PC-3 (cell line): ENCODE results near the gene COL13A1. TPM values are rescaled to one million over a fixed set of nuclear protein-coding genes. Genes with fewer than 3 reads are reported as not detected.

Experiments
- ATAC-seq: fragments of 200-7000 bp; cut with Tn5 transposase; 2 replicates; pipeline ENCODE4 v1.9.1; 2020; ENCODE audit warnings: mild to moderate bottlenecking, moderate library complexity
- BruUV-seq: library from RNA; stranded (reverse); fragments of 400-500 nt; replicated peaks from 2 replicates; lab custom pipeline; 2021; lab: Mats Ljungman, UMichigan
- CTCF ChIA-PET: fragments of 300-600 bp; sonication (Branson Sonifier 250); formaldehyde crosslinking; loops from one replicate; lab custom pipeline; 2022; ENCODE audit warnings: antibody characterized with exemption; lab: Charles Lee
- POLR2A ChIA-PET: fragments of 300-600 bp; sonication (Branson Sonifier 250); formaldehyde crosslinking; loops from one replicate; lab custom pipeline; 2022; ENCODE audit warnings: antibody characterized with exemption; ENCODE audit not compliant: unreplicated experiment; lab: Charles Lee
- DNase-seq: peaks from one replicate; pipeline ENCODE4 v3.0.0-alpha.2; 2015
- H2AFZ ChIP-seq: fragments of 300-600 bp; sonication (generic); 2 replicates; pipeline ENCODE4 v1.6.0; 2016; ENCODE audit warnings: antibody characterized with exemption, low read length
- H3F3A ChIP-seq: fragments of 300-600 bp; sonication (generic); one replicate; pipeline ENCODE4 v1.6.0; 2017; ENCODE audit warnings: antibody characterized with exemption, low read length, control low read depth, mild to moderate bottlenecking; ENCODE audit not compliant: unreplicated experiment
- H3K27ac ChIP-seq: fragments of 300-600 bp; sonication (generic); 2 replicates; pipeline ENCODE4 v1.5.1; 2016; ENCODE audit warnings: mild to moderate bottlenecking, low read length
- H3K27me3 ChIP-seq: fragments of 300-600 bp; sonication (generic); 2 replicates; pipeline ENCODE4 v1.6.1; 2016; ENCODE audit warnings: low read length, mixed read lengths
- H3K36me3 ChIP-seq: fragments of 300-600 bp; sonication (generic); 2 replicates; pipeline ENCODE4 v1.6.1; 2016; ENCODE audit warnings: low read depth, mixed run types, low read length, mixed read lengths
- H3K4me1 ChIP-seq: fragments of 300-600 bp; sonication (generic); 2 replicates; pipeline ENCODE4 v1.5.1; 2016; ENCODE audit warnings: low read length; ENCODE audit not compliant: insufficient read depth
- H3K4me2 ChIP-seq: fragments of 300-600 bp; sonication (generic); 2 replicates; pipeline ENCODE4 v1.6.0; 2016; ENCODE audit warnings: low read length
- H3K4me3 ChIP-seq: fragments of 300-600 bp; sonication (generic); 2 replicates; pipeline ENCODE4 v1.5.1; 2016; ENCODE audit warnings: mild to moderate bottlenecking, low read length, mixed read lengths
- H3K79me2 ChIP-seq: fragments of 300-600 bp; sonication (generic); 2 replicates; pipeline ENCODE4 v1.6.1; 2017; ENCODE audit warnings: low read length, mixed read lengths
- H3K9ac ChIP-seq: fragments of 300-600 bp; sonication (generic); 2 replicates; pipeline ENCODE4 v1.6.0; 2016; ENCODE audit warnings: mild to moderate bottlenecking, low read length
- H3K9me2 ChIP-seq: fragments of 300-600 bp; sonication (generic); replicated peaks from 2 replicates; pipeline ENCODE4 v1.6.1; 2016; ENCODE audit warnings: mixed run types, low read length, mixed read lengths
- H3K9me3 ChIP-seq: fragments of 300-600 bp; sonication (generic); 2 replicates; pipeline ENCODE4 v1.6.1; 2016; ENCODE audit warnings: low read length, mixed read lengths
- H4K20me1 ChIP-seq: fragments of 300-600 bp; sonication (generic); 2 replicates; pipeline ENCODE4 v1.6.1; 2016; ENCODE audit warnings: low read length, mixed read lengths
- CTCF ChIP-seq: fragments of 300-600 bp; sonication (generic); conservative IDR thresholded peaks from 2 replicates; pipeline ENCODE4 v1.5.1; 2017; ENCODE audit warnings: antibody characterized with exemption, low read depth, mild to moderate bottlenecking, low read length
- EZH2 ChIP-seq: fragments of 300-600 bp; sonication (generic); IDR thresholded peaks from one replicate; pipeline ENCODE4 v1.6.1; 2017; ENCODE audit warnings: antibody characterized with exemption, mild to moderate bottlenecking, low read length; ENCODE audit not compliant: unreplicated experiment
- EZH2phosphoT487 ChIP-seq: fragments of 300-600 bp; sonication (generic); IDR thresholded peaks from 2 replicates; pipeline ENCODE4 v1.6.1; 2018; ENCODE audit warnings: mild to moderate bottlenecking, antibody characterized with exemption, low read length, borderline replicate concordance
- intact Hi-C: fragments of 100-400 bp; cut with micrococcal nuclease; formaldehyde crosslinking; loops from 2 replicates; pipeline ENCODE4 v1.9.0; 2023
- total RNA-seq: library from RNA; depleted of rRNA; stranded (reverse); fragments of >200 nt; gene quantifications from 2 replicates; pipeline ENCODE4 v1.2.3, GENCODE V29; 2014

COL13A1 gene
- total RNA-seq, 1 experiment from 2014 or later = 201 TPM

- Histone ChIP-seq H2AFZ (no peak overlapping the region), H3K9me3 (no peaks in the 10 kb centered on the region), H3K9me2 (no peaks in the 10 kb centered on the region), H3K4me2 (no peak overlapping the region), H3K4me3 (no peak overlapping the region), H3K36me3 (peaks cover 11% of the 10 kb centered on the region; the same call in 1 of the 2 replicates), H4K20me1 (no peaks in the 10 kb centered on the region), H3K27ac (no peak overlapping the region), H3K27me3 (no peaks in the 10 kb centered on the region), H3F3A (no peaks in the 10 kb centered on the region), H3K4me1 (peaks cover 29% of the 10 kb centered on the region), H3K79me2 (peaks cover 49% of the 10 kb centered on the region), H3K9ac (no peak overlapping the region)
- DNase-seq = no peak
- no TSS peak for BruUV-seq
- TF ChIP-seq EZH2 (no peak), EZH2phosphoT487 (no peak), CTCF (no peak)
- POLR2A ChIA-PET = interaction anchor here (0.6 kb wide), 1 partner anchor 1306 kb away, joined by 4 read pairs; no protein-coding TSS in a partner anchor
- no peak for ATAC-seq
- intact Hi-C loops = loop anchor here (5.0 kb wide), 1 partner anchor 75 kb away; no protein-coding TSS in a partner anchor
- CTCF ChIA-PET = no interaction called here
These were observed 35.6 kb downstream of the COL13A1 start for GRCh38 chr10:69837261-69837660.

- TF ChIP-seq EZH2 (no peak), CTCF (no peak), EZH2phosphoT487 (no peak)
- H3K36me3 ChIP-seq = peaks cover 4% of the 10 kb centered on the region; the same call in 1 of the 2 replicates
- H3K27me3 ChIP-seq = no peaks in the 10 kb centered on the region
- no peak overlapping the region for H3K9ac ChIP-seq
- H3K4me1 ChIP-seq = peaks cover 29% of the 10 kb centered on the region
- peaks cover 56% of the 10 kb centered on the region for H3K79me2 ChIP-seq
- H4K20me1 ChIP-seq = no peaks in the 10 kb centered on the region
- BruUV-seq = no TSS peak
- no peak overlapping the region for H2AFZ ChIP-seq
- no peaks in the 10 kb centered on the region for H3F3A ChIP-seq
- ChIA-PET CTCF (interaction anchor here (1.0 to 2.1 kb wide), 2 partner anchors 31 to 77 kb away, joined by 3 to 6 read pairs; no protein-coding TSS in a partner anchor), POLR2A (no interaction called here)
- H3K4me3 ChIP-seq = no peak overlapping the region
- no peaks in the 10 kb centered on the region for H3K9me2 ChIP-seq
- DNase-seq = no peak
- no peak for ATAC-seq
- no peak overlapping the region for H3K27ac ChIP-seq
- intact Hi-C loops = loop anchor here (5.0 kb wide), 1 partner anchor 74 kb away; no protein-coding TSS in a partner anchor
- H3K4me2 ChIP-seq = peak overlapping the region; percentile 58; the same call in 1 of the 2 replicates
- no peaks in the 10 kb centered on the region for H3K9me3 ChIP-seq
These were observed 36.7 kb downstream of the COL13A1 start for GRCh38 chr10:69838418-69838817.

GRCh38 chr10:69838853-69839252 lies 37.1 kb downstream of the COL13A1 start:
- peaks cover 9% of the 10 kb centered on the region; the same call in 1 of the 2 replicates for H3K36me3 ChIP-seq
- TF ChIP-seq EZH2 (no peak), EZH2phosphoT487 (no peak), CTCF (no peak)
- ChIA-PET POLR2A (no interaction called here), CTCF (interaction anchor here (1.0 to 2.1 kb wide), 2 partner anchors 31 to 76 kb away, joined by 3 to 6 read pairs; no protein-coding TSS in a partner anchor)
- no TSS peak for BruUV-seq
- H3F3A ChIP-seq = no peaks in the 10 kb centered on the region
- peaks cover 29% of the 10 kb centered on the region for H3K4me1 ChIP-seq
- no peaks in the 10 kb centered on the region for H3K9me3 ChIP-seq
- peak; percentile 78 for DNase-seq
- H3K4me2 ChIP-seq = peak overlapping the region; percentile 58; the same call in 1 of the 2 replicates
- H3K4me3 ChIP-seq = no peak overlapping the region
- intact Hi-C loops = loop anchor here (5.0 kb wide), 1 partner anchor 73 kb away; no protein-coding TSS in a partner anchor
- no peaks in the 10 kb centered on the region for H3K9me2 ChIP-seq
- no peak overlapping the region for H3K9ac ChIP-seq
- H3K27me3 ChIP-seq = no peaks in the 10 kb centered on the region
- H4K20me1 ChIP-seq = no peaks in the 10 kb centered on the region
- H3K27ac ChIP-seq = no peak overlapping the region
- ATAC-seq = peak; percentile 22
- H2AFZ ChIP-seq = no peak overlapping the region
- H3K79me2 ChIP-seq = peaks cover 60% of the 10 kb centered on the region
